Measurements from ENCODE around the gene RASL10A.

DNA sequence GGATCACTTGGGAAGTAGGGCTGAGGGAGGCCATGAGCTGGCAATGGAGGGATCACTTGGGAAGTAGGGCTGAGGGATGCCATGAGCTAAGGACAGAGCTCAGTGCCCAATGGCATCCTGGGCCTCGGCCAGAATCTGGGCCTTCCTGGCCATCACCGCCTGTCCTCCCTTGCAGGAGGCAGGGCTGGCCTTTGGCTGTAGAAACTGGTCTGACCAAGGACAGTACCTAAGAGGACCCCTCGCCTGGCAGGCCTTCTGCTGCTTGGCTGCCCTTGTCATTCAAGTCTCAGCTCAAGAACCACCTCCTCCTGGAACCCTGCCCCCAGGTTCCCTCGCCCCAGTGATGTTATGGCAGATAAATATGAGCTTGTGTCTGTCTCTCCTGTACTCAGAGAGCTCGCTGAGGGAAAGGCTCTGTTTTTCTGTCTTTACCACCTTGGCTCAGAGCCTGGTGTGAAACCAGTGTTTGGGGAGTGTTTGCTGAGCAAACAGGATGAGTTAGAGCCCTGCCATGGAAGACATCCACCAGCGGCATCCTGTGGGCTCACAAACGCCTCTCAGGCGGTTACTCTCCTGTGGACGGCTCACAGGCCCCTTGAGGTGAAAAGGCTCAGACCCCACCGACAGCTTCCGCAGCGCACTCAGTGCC, 19.3 kb upstream of the RASL10A start:
- TF ChIP-seq CTCF (IDR thresholded peaks at IDR 0.05) (no peak), POLR2A (IDR thresholded peaks at IDR 0.05) (no peak)

All from Peyer's patch (tissue), 4 donors.